CD4-positive, alpha-beta T cell treated with Interleukin-12 subunit alpha and Interleukin-12 subunit beta, for 1 hour (primary cell): ENCODE data around the gene PRSS27.
"Not testable (repeated sequence)": the region's sequence is repeated elsewhere in the genome, so short reads cannot be mapped to it uniquely, and the experiment has no call there.

ENCODE experiments used
- DNase-seq: peaks from one replicate; pipeline ENCODE4 v3.0.0-alpha.2; 2020

The PRSS27 gene

GRCh38 chr16:2692251-2692947 is 27.6 kb downstream of the PRSS27 start:
- DNase-seq = no peak

DNA sequence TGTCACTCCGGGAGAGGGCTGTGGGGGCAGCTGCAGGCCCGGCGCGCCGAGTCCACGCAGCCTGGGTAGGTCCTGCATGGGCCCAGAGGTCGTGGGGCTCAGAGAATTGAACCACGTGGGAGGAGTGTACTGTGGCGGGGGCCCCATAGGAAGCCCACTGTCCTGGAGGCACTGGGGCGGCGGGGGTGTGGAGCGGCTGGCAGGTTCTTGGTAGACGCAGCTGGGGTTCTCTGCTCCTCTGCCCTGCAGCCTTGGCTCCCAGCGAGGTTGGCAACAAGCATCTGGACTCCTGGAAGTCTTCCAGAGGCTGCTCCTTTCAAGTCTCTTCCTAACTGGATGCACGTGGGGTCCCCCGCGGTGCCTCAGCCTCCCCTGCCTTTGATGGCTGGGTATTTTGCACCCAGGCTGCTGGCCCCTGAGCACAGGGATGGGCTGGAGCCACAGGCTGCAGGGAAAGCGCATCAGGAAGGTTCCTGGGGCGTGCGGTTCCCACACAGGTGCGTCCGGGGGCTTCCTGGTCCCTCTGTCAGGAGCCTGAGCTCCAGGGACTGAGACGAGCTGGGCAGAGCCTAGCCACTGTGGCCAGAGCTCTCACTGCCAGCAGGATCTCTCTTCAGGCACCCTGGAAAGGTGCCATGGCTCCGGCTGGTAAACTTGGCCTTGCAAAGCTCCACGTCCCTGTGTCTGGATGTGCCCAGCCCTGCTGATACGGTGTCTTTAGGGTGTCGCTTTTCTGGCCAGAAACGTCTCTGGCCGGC is 28.4 kb downstream of the PRSS27 start:
- no peak for DNase-seq

- no peak for DNase-seq
These were observed 29.2 kb downstream of the PRSS27 start for GRCh38 chr16:2690852-2691251.

GRCh38 chr16:2689968-2690801 is 29.8 kb downstream of the PRSS27 start:
- no peak for DNase-seq

GRCh38 chr16:2689422-2689821 is 30.6 kb downstream of the PRSS27 start:
- not testable (repeated sequence) for DNase-seq

DNA sequence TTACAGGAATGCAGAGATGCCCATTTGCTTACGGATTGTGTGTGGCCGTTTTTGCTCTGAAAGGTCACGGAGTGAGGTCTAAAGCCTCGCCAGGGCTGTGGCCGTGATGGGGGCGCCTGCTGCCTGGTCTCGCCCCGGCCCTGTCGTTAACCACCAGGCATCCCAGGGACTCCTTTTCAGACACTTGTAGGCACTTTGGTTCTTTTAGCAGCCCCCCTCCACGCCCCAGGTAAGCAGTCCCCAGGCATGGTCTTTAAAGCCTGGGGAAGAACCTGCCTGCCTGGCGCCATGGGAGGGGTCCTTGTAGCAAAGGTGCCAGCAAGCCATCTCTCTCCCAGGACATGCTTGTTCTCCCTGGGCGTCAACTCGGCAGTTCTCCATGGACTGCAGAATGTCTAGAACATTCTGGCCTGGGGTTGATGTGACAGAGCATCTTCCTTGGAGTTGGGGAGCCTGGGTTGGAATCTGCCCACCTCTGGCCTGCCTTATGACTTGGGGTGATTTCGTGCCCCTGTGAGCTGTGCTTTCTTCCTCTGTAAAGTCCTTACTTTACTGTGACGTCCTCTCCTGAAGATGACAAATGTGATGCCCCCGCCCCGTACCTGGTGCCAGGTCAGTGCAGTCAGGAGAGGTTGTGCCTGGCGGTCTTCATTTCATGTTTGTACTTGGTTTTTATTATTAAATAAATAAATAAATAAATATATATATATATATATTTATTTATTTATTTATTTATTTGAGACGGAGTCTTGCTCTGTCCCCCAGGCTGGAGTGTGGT is 32.3 kb downstream of the PRSS27 start:
- DNase-seq = no peak

DNA sequence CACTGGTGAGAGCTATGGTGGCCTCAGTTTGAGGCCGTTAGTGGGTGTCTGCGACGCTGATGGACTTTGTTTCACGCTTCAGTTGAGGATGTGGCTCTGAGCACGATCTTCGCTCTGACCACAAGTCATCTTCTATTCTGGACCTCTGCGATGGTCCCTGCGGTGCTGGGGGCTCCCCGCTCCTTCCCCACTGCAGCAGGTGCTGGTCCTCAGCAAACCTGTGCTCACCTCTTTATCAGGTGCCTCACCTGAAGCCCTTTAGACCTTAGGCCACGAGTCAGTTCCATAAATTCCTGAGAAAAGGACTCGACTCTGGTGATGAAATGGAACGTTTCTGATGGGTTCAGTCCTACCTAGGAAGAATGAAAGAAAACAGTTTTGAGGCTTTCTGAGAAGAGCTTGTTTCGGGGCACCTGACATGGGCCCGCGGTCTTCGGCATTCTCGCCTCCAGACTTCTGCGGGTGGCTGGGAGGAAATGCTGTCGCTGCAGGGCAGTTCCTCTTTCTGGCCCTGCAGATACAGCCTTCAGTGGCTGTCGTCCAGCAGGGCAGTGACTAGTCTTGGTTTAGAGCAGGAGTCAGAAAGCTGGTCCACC is 33.0 kb downstream of the PRSS27 start:
- no peak for DNase-seq

DNA sequence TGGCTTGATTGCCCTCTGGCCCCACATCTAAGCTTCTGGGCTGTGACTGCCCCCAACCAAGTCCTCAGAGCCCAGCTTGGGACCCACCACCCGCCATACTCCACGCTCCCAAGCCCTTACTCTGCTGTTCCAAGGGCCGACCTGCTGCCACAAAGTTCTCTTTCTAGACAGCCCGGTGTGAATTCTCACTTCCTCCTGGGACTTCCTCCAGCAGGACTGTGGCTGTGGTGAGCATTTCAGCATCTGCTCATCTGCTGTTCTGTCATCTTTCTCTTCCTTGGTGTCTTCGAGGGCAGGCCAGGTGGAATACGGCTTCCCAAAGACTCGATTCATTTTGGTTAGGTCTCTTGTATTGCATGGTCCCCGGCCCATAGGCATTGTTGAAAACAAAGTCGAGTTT is 33.9 kb downstream of the PRSS27 start:
- DNase-seq = not testable (repeated sequence)

GRCh38 chr16:2683041-2683440 is 37.0 kb downstream of the PRSS27 start:
- DNase-seq = not testable (repeated sequence)

GRCh38 chr16:2682209-2683021 is 37.6 kb downstream of the PRSS27 start, which contains the start of gene KCTD5:
Gene KCTD5 (plus strand): TSS chr16:2682523. CDS start chr16:2682549, 26 bp downstream.
- peak; percentile 97 for DNase-seq

DNA sequence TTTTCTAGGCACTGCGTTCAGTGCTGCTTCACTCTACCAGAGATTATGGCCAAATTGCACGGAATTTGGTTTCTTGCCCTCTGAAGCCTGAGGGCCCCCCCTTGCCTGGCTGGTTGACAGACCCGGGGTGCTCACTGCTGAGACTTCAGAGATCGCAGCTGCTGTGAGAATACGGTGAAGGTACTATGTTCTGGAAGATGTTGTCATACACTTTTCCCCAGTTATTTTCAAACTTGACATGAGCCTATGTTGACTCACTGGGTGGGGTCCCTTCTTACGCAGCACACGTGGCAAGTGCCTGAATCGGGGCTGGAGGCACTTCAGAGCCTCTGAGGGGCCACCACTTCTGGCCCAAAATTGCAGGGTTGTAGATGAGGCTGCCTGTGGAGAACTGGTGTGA is 39.7 kb downstream of the PRSS27 start:
- DNase-seq = not testable (repeated sequence)

- DNase-seq = not testable (repeated sequence)
These were observed 40.1 kb downstream of the PRSS27 start for GRCh38 chr16:2679902-2680301.

GRCh38 chr16:2678206-2678965 is 41.6 kb downstream of the PRSS27 start:
- not testable (repeated sequence) for DNase-seq

- DNase-seq = not testable (repeated sequence)
These were observed 43.1 kb downstream of the PRSS27 start for GRCh38 chr16:2676937-2677336.

DNA sequence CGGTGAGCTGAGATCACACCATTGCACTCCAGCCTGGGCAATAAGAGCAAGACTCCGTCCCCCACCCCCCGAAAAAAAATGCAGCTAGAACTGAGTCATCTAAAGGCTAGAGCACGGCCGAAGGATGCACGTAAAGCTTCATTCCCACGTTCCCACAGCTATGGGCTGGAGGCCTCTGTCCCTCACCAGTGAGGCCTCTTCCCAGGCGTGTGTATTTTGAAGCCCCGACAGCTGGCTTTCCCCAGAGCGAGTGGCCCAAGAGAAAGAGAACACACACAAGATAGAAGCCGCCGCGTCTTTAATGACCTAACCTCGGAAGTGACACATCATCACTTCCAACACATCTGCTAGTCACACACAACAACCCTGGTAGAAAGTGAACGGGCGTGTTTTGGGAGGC is 44.3 kb downstream of the PRSS27 start:
- DNase-seq = no peak

GRCh38 chr16:2675021-2675420 is 45.0 kb downstream of the PRSS27 start:
- DNase-seq = no peak

DNA sequence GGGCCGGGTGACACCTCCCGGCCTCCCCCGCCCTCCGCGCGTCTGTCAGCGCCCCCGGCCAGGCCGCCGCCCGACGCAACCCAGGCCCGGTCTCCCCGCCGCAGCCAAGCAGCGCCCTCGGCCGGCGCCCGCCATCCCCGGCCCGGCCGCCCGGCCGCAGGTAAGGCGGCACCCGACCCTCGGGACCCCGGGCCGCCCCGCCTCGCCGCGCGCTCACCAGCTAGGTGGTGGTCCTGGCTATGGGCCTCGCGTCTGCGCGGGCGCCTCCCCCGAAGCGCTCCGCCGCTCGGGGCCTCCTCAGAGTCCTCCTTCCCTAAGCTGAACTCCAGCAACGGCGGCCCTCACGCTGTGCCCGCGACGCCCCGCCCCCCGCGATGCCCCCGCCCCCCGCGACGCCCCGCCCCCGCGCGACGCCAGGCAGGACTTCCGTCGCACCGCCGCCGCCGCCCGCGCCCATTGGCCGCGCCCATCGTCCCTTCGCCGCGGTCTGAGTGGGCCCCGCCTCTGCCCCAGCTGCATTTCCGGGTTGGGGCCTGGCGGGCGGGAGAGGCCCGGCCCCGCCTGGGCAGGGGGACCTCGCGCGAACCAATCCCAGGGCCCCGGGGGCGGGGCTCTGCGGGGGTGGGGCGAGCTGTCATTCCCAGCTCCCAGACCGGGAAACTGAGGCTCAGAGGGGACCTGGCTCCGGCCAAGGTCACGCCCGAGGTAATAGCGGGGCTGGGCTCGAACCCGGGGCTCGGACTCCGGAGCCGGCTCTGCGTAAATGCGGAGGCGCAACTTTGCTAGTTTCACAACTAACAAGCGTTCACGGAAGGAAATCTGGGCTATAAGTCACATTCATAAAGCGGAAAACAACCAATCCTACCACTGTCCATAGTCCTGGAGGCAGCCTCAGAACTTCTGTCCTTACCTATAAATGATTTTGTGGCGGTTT is 46.7 kb downstream of the PRSS27 start:
- peak; percentile 97 for DNase-seq

DNA sequence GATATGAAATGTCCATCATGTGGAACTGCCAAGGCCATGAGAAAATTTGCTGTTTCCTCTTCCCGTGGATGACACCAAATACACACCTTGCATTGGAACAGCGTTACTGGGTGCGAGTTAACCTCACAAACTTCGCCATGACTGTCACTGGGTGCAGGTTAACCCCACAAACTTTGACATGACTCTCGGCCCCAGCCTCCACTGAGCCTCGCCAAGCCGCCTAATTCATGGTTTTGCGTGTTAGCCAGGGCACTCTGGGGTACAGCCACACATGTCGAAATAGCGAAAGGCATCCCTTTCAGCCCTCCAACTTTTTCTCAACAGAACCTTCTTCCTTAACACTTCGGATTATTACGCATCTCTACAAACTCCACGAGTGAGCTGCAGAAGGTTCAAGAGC is 48.3 kb downstream of the PRSS27 start:
- DNase-seq = no peak

- DNase-seq = peak; percentile 33
These were observed 48.8 kb downstream of the PRSS27 start for GRCh38 chr16:2671193-2671592.
